COLO829 (cell line): ENCODE measurements around the gene PLEKHA6.
"Not testable (repeated sequence)": the region's sequence is repeated elsewhere in the genome, so short reads cannot be mapped to it uniquely, and the experiment has no call there.

Source experiments
- DNase-seq: peaks from one replicate; pipeline ENCODE4 v3.0.0; 2012; ENCODE audit warnings: low spot score

Gene PLEKHA6

GRCh38 chr1:204314893-204315658 is 44.7 kb downstream of the PLEKHA6 start:
- no peak for DNase-seq

GRCh38 chr1:204314171-204314892 is 45.4 kb downstream of the PLEKHA6 start:
- no peak for DNase-seq

DNA sequence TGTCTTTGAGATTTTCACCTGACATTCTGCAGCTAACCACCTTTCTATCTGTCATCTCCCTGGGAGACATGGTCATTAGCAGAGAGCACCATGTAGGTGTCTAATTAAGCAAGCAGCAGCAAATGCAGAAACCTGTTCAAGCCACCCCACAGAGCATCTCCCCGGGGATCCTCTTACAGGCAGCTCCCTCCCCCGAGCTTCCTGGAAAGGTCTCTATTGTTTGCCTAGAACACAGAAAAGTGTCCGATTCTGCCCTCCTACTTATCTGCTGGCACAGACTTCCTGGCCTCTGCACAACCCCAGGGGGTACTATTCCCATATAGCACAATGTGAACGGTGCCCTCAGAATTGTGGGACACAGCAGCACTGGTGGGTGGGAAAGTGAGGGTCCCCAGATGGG is 46.1 kb downstream of the PLEKHA6 start:
- DNase-seq = no peak

DNA sequence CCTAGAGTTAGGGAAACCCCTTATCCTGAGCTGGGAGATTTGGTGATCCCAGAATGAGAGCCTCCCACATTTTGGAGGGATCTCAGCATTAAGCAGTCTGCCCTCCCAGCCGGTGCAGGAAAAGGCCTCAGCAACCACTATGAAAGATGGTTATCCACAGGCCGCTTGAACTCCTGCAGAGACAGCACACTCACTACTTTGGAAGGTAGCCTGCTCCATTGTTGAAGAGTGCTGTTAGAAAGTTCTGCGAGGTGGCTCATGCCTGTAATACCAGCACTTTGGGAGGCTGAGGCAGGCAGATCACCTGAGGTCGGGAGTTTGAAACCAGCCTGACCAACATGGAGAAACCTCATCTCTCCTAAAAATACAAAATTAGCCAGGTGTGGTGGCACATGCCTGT is 48.8 kb downstream of the PLEKHA6 start:
- DNase-seq = not testable (repeated sequence)

GRCh38 chr1:204308023-204308628 is 51.6 kb downstream of the PLEKHA6 start:
- DNase-seq = no peak

DNA sequence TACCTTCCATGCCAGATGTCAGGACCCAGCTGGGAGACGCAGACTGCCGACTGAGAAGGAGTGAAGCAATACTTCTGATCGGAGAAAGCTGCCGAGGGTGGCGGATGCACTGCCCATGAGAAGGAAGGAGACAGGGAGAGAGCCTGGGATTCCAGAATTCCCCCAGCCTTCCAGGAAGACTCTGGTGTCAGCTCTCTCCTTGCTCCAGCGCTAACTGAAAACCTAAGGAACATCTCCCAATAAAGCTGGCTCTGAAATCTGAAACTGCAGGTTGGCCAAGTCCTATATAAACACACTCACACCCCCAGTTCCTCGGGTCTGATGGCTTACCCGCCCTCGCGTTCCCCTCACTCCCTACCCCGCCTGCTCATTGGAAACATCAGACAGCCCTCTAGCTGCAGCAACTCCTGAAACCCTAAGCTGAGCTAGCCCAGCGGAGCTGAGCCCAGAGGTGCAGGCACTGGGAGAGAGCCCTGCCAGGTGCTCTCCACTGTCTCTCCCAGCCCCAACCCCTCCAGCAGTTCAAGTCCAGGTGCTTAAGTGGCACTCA is 52.3 kb downstream of the PLEKHA6 start:
- DNase-seq = no peak

GRCh38 chr1:204306076-204306475 is 53.7 kb downstream of the PLEKHA6 start:
- DNase-seq = no peak

DNA sequence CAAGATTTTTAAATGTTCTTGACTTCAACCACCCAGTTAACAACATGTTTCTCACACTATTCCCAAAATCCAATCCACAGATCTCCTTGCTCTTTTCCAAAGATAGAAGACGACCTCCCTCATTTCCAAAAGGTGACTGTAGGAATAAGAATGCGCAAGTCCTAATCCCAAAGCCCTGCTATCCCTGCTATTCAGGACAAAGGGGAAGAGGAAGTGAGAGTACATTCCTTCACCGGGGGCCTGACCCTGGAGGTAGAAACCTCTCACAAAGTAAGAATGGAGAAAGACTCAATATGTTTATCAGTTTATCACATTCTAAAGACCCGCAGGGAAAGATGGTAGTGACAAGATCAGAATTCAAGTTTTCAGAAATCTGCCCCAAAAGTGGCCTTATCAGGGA is 55.7 kb downstream of the PLEKHA6 start:
- DNase-seq = no peak

DNA sequence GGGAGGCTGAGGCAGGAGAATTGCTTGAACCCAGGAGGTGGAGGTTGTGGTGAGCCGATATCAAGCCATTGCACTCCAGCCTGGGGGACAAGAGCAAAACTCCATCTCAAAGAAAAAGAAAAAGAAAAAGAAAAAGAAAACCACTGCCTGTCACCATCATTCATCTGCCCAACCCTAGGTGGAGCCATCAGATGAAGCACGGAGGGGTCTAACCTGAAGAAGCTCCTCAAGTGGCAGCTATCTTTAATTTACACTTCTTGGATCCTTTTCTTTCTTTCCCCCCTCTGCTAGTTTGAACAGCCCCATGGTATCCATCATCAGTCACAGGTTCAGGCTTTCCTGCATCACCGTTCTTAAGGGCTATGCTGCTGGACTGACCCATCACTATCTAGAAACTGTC is 57.0 kb downstream of the PLEKHA6 start:
- no peak for DNase-seq

GRCh38 chr1:204301171-204301957 is 58.4 kb downstream of the PLEKHA6 start:
- DNase-seq = no peak

GRCh38 chr1:204299814-204300365 is 59.8 kb downstream of the PLEKHA6 start:
- DNase-seq = no peak

- no peak for DNase-seq
These were observed 63.2 kb downstream of the PLEKHA6 start for GRCh38 chr1:204296431-204296988.

GRCh38 chr1:204295671-204296070 is 64.1 kb downstream of the PLEKHA6 start:
- DNase-seq = no peak

- no peak for DNase-seq
These were observed 65.4 kb downstream of the PLEKHA6 start for GRCh38 chr1:204294357-204294756.

DNA sequence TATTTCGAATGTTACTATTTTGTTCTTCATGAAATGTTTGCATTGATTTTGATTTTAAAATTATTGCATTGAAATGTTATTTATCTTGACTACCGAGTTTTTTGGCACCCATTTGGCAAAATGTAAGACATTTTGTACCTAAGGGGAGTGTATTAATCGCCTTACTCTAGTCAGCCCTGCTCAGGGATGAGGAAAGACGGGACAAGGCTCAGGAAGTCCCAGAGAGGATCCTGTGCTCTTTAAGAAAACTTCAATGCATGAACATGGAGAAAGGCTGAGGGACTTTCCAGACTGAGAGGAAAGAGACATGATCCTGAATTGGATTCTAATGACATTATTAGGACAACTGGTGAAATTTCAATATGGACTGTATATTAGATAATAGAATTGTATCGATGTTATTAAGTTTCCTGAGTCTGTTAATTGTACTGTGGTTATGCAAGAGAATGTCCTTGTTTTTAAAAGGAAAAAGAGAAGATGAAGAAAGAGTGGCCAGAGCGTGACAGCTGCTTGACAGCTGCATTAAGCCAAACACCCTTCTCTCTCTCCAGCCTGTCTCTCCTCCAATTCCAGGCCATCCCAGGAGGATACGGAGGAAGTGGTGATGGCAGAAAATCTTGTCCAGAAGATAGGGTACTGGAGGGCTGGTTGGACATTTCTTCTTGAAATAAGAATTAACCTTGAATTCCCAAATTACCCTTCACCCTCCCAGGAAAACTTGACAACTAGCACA is 66.0 kb downstream of the PLEKHA6 start:
- DNase-seq = no peak

- no peak for DNase-seq
These were observed 67.0 kb downstream of the PLEKHA6 start for GRCh38 chr1:204292740-204293139.

DNA sequence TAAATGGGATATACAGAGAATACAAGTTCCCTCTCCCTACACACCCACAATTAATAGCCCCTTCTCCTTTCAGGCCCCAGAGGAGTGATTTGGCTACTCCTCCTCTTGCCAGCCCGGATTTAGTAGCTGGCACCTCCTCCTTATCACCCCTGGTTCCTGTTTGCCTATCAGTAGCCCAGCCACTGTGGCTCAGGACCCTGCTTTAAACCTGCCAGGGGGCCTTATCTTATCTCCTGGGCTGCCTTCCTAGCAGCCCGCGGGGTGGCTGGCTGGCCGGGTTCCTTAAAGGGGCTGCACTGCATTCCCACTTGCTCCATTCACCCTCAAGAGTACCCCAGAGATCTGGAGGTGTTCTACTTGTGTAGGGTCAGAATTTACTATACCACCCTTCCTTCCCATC is 70.4 kb downstream of the PLEKHA6 start:
- DNase-seq = no peak

DNA sequence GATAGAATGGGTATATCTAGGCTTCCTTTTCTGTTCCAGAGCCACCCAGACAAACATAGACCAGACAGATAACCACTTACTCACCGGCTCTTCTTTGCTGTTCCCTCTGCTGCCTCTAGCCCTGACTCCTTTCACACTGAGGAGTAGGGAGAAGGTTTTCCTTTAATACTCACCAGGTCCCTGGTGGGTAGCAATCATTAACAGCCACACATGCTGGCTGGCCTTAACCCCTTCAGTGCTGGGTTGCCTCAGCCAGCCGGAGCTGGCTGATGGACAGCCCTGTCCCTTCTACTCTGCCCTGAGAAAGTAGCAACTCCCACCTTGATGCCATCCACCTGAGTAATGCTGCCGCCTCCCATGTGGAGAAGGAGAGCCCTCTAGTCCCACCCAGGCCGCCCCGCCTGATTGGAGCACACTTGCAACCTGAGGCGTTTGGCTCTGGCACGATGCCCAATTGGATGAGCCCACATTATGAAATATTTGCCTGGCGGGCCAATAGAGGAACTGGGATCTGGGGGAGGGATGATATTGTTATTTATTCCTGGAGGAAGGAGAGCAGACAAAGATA is 71.6 kb downstream of the PLEKHA6 start:
- no peak for DNase-seq

DNA sequence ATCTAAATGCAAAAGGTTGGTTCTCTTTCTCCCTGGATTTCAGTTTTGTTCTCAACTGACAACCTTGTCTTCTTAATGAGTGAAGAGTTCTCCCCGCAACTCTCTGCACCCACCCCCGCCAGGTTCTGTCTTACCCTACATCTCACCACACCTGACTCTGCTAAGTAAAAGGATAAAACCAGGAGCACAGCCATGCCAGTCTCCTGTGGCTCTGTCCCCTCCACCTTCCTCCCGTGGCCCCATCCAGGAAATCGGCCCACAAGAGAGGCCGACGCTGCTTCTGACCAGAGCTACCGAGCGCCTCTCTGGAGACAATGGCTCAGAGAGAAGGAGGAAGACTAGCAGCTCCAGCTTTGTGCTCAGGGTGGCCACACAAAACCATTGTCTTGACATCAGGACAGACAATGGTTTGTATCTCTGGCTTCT is 72.2 kb downstream of the PLEKHA6 start:
- no peak for DNase-seq

- DNase-seq = peak; percentile 22
These were observed 72.8 kb downstream of the PLEKHA6 start for GRCh38 chr1:204286831-204287421.
